GM18526 (cell line): Measurements from ENCODE around the gene HMGXB3.

ENCODE experiments used
- POLR2A ChIP-seq: IDR thresholded peaks from 3 replicates; pipeline ENCODE4 v1.6.1; 2011; ENCODE audit not compliant: insufficient read length; ENCODE audit errors: extremely low read depth

Gene HMGXB3

GRCh38 chr5:150000256-150000989, at the start of gene HMGXB3, which contains the start of gene TIGD6:
HMGXB3 (plus strand) TSS chr5:150000739; CDS start chr5:150004853, 4,114 bp downstream.
TIGD6 (minus strand) TSS chr5:150000654; CDS start chr5:149996348, 4,306 bp downstream.
- TF ChIP-seq POLR2A = peak; percentile 96

GRCh38 chr5:149951138-149951749, 49.3 kb upstream of the HMGXB3 start:
- no peak for TF ChIP-seq POLR2A

GRCh38 chr5:149953436-149954121, 47.0 kb upstream of the HMGXB3 start:
- TF ChIP-seq POLR2A = no peak

GRCh38 chr5:149954798-149955197, 45.7 kb upstream of the HMGXB3 start:
- TF ChIP-seq POLR2A = no peak

- TF ChIP-seq POLR2A = no peak
Observed at GRCh38 chr5:149956685-149957084, 43.9 kb upstream of the HMGXB3 start.

- no peak for TF ChIP-seq POLR2A
Observed at GRCh38 chr5:149957855-149958254, 42.7 kb upstream of the HMGXB3 start.

GRCh38 chr5:149959406-149960236, 40.9 kb upstream of the HMGXB3 start:
- TF ChIP-seq POLR2A = no peak

GRCh38 chr5:149960272-149961185, 40.0 kb upstream of the HMGXB3 start, which contains the start of gene SLC26A2:
SLC26A2 (plus strand) TSS chr5:149960758; CDS start chr5:149977653, 16,895 bp downstream.
- TF ChIP-seq POLR2A = peak; percentile 96

- TF ChIP-seq POLR2A = no peak
Observed at GRCh38 chr5:149961186-149961685, 39.3 kb upstream of the HMGXB3 start.

GRCh38 chr5:149961957-149962409, 38.6 kb upstream of the HMGXB3 start:
- TF ChIP-seq POLR2A = no peak

- no peak for TF ChIP-seq POLR2A
Observed at GRCh38 chr5:149962601-149963300, 37.8 kb upstream of the HMGXB3 start.

- no peak for TF ChIP-seq POLR2A
Observed at GRCh38 chr5:149963729-149964128, 36.8 kb upstream of the HMGXB3 start.

- no peak for TF ChIP-seq POLR2A
Observed at GRCh38 chr5:149966946-149967345, 33.6 kb upstream of the HMGXB3 start.
